Measurements from ENCODE around the gene CEP72.

- TF ChIP-seq, protein P1, sequence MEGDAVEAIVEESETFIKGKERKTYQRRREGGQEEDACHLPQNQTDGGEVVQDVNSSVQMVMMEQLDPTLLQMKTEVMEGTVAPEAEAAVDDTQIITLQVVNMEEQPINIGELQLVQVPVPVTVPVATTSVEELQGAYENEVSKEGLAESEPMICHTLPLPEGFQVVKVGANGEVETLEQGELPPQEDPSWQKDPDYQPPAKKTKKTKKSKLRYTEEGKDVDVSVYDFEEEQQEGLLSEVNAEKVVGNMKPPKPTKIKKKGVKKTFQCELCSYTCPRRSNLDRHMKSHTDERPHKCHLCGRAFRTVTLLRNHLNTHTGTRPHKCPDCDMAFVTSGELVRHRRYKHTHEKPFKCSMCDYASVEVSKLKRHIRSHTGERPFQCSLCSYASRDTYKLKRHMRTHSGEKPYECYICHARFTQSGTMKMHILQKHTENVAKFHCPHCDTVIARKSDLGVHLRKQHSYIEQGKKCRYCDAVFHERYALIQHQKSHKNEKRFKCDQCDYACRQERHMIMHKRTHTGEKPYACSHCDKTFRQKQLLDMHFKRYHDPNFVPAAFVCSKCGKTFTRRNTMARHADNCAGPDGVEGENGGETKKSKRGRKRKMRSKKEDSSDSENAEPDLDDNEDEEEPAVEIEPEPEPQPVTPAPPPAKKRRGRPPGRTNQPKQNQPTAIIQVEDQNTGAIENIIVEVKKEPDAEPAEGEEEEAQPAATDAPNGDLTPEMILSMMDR (IDR thresholded peaks at IDR 0.05): no peak
- TF ChIP-seq POLR2A (IDR thresholded peaks at IDR 0.05): no peak
Measured at GRCh38 chr5:666816-667498, 54.8 kb downstream of the CEP72 start.
